PC-9 (cell line): ENCODE results near the gene TEC. TPM values are rescaled to one million over a fixed set of nuclear protein-coding genes. Genes with fewer than 3 reads are reported as not detected.

Experiments used
- BruUV-seq: library from RNA; stranded (reverse); fragments of 400-500 nt; replicated peaks from 2 replicates; lab custom pipeline; 2021; lab: Mats Ljungman, UMichigan
- CTCF ChIA-PET: fragments of 300-600 bp; sonication (Branson Sonifier 250); formaldehyde crosslinking; loops from one replicate; lab custom pipeline; 2022; ENCODE audit warnings: antibody characterized with exemption; lab: Charles Lee
- POLR2A ChIA-PET: fragments of 300-600 bp; sonication (Branson Sonifier 250); formaldehyde crosslinking; loops from one replicate; lab custom pipeline; 2022; ENCODE audit warnings: antibody characterized with exemption; ENCODE audit not compliant: unreplicated experiment; lab: Charles Lee
- DNase-seq, 2 experiments: peaks; one replicate each; pipeline versions ENCODE4 v3.0.0 to v3.0.0-alpha.2; 2015 to 2022; ENCODE audit warnings: mixed read lengths in 1 of 2
- H2AFZ ChIP-seq: fragments of 200-600 bp; sonication (generic); 2 replicates; pipeline ENCODE4 v1.8.1; 2017; ENCODE audit warnings: antibody characterized with exemption
- H3F3A ChIP-seq: fragments of 200-600 bp; sonication (generic); 2 replicates; pipeline ENCODE4 v1.8.1; 2017; ENCODE audit warnings: antibody characterized with exemption, mild to moderate bottlenecking, low read depth; ENCODE audit not compliant: insufficient read depth
- H3K27ac ChIP-seq: fragments of 200-600 bp; sonication (generic); 2 replicates; pipeline ENCODE4 v1.6.1; 2016; ENCODE audit warnings: mixed run types
- H3K27me3 ChIP-seq: fragments of 200-600 bp; sonication (generic); 2 replicates; pipeline ENCODE4 v1.6.1; 2016; ENCODE audit warnings: low read depth, mixed run types; ENCODE audit not compliant: insufficient read depth
- H3K36me3 ChIP-seq: fragments of 200-600 bp; sonication (generic); 2 replicates; pipeline ENCODE4 v1.6.1; 2016; ENCODE audit warnings: low read depth, mixed run types
- H3K4me1 ChIP-seq: fragments of 200-600 bp; sonication (generic); replicated peaks from 2 replicates; pipeline ENCODE4 v1.6.1; 2016; ENCODE audit warnings: mixed run types; ENCODE audit not compliant: insufficient read depth
- H3K4me2 ChIP-seq: fragments of 200-600 bp; sonication (generic); 2 replicates; pipeline ENCODE4 v1.6.1; 2017; ENCODE audit warnings: mixed run types
- H3K4me3 ChIP-seq: fragments of 200-600 bp; sonication (generic); 2 replicates; pipeline ENCODE4 v1.6.1; 2016; ENCODE audit warnings: mixed run types
- H3K79me2 ChIP-seq: fragments of 200-600 bp; sonication (generic); 2 replicates; pipeline ENCODE4 v1.6.1; 2017; ENCODE audit warnings: low read depth, mixed run types
- H3K9me2 ChIP-seq: fragments of 200-600 bp; sonication (generic); 2 replicates; pipeline ENCODE4 v1.8.1; 2017; ENCODE audit warnings: mild to moderate bottlenecking; ENCODE audit not compliant: insufficient read depth
- H3K9me3 ChIP-seq: fragments of 200-600 bp; sonication (generic); 2 replicates; pipeline ENCODE4 v1.8.1; 2016; ENCODE audit warnings: low read depth; ENCODE audit not compliant: insufficient read depth
- H4K20me1 ChIP-seq: fragments of 200-600 bp; sonication (generic); 2 replicates; pipeline ENCODE4 v1.8.1; 2017; ENCODE audit not compliant: insufficient read depth
- EZH2 ChIP-seq: fragments of 200-600 bp; sonication (generic); IDR thresholded peaks from 2 replicates; pipeline ENCODE4 v1.8.0; 2017; ENCODE audit warnings: antibody characterized with exemption, low read depth
- intact Hi-C: fragments of 100-400 bp; cut with micrococcal nuclease; formaldehyde crosslinking; loops from one replicate; pipeline ENCODE4 v1.10.0; 2022; ENCODE audit not compliant: unreplicated experiment
- total RNA-seq: library from RNA; stranded (reverse); gene quantifications from 2 replicates; pipeline ENCODE4 v1.2.3, GENCODE V29; 2021
- TF ChIP-seq, protein P1 (sequence below): fragments of 200-600 bp; sonication (generic); conservative IDR thresholded peaks from 2 replicates; pipeline ENCODE4 v1.6.1; 2017; ENCODE audit warnings: mixed run types, antibody characterized with exemption, mild to moderate bottlenecking, moderate library complexity

The TEC gene
- total RNA-seq, 1 experiment from 2014 or later, result 6.2 TPM

- H3K4me3 ChIP-seq, result no peak overlapping the region
- H4K20me1 ChIP-seq, result no peaks in the 10 kb centered on the region
- H3F3A ChIP-seq, result no peaks in the 10 kb centered on the region
- H3K27me3 ChIP-seq, result no peaks in the 10 kb centered on the region
- ChIA-PET CTCF (no interaction called here), POLR2A (no interaction called here)
- H3K9me3 ChIP-seq, result no peaks in the 10 kb centered on the region
- H3K79me2 ChIP-seq, result no peaks in the 10 kb centered on the region
- no peak for DNase-seq
- H3K4me1 ChIP-seq, result 0 out of 2 replicates have a peak, but pooled peaks cover 3% of the 10 kb centered on the region
- no peaks in the 10 kb centered on the region for H3K9me2 ChIP-seq
- H3K36me3 ChIP-seq, result no peaks in the 10 kb centered on the region; the same call in 1 of the 2 replicates
- no peak overlapping the region for H2AFZ ChIP-seq
- TF ChIP-seq, protein P1, sequence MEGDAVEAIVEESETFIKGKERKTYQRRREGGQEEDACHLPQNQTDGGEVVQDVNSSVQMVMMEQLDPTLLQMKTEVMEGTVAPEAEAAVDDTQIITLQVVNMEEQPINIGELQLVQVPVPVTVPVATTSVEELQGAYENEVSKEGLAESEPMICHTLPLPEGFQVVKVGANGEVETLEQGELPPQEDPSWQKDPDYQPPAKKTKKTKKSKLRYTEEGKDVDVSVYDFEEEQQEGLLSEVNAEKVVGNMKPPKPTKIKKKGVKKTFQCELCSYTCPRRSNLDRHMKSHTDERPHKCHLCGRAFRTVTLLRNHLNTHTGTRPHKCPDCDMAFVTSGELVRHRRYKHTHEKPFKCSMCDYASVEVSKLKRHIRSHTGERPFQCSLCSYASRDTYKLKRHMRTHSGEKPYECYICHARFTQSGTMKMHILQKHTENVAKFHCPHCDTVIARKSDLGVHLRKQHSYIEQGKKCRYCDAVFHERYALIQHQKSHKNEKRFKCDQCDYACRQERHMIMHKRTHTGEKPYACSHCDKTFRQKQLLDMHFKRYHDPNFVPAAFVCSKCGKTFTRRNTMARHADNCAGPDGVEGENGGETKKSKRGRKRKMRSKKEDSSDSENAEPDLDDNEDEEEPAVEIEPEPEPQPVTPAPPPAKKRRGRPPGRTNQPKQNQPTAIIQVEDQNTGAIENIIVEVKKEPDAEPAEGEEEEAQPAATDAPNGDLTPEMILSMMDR, result no peak
- TF ChIP-seq EZH2, result no peak
- H3K4me2 ChIP-seq, result no peak overlapping the region
- no peak overlapping the region for H3K27ac ChIP-seq
- no TSS peak for BruUV-seq
- intact Hi-C loops, result no loop called here
Observed at GRCh38 chr4:48175806-48176205, 93.8 kb downstream of the TEC start.

- BruUV-seq, result no TSS peak
- H3K4me3 ChIP-seq, result no peak overlapping the region
- no peaks in the 10 kb centered on the region for H3K9me3 ChIP-seq
- intact Hi-C loops, result no loop called here
- POLR2A ChIA-PET, result no interaction called here
- TF ChIP-seq, protein P1, result no peak
- no peak for TF ChIP-seq EZH2
- 0 out of 2 replicates have a peak, but pooled peaks cover 3% of the 10 kb centered on the region for H3K4me1 ChIP-seq
- H2AFZ ChIP-seq, result no peak overlapping the region
- DNase-seq, result no peak
- no peaks in the 10 kb centered on the region for H3F3A ChIP-seq
- H3K27me3 ChIP-seq, result no peaks in the 10 kb centered on the region
- no peaks in the 10 kb centered on the region for H3K79me2 ChIP-seq
- H3K36me3 ChIP-seq, result no peaks in the 10 kb centered on the region; the same call in 1 of the 2 replicates
- CTCF ChIA-PET, result no interaction called here
- no peak overlapping the region for H3K4me2 ChIP-seq
- no peaks in the 10 kb centered on the region for H4K20me1 ChIP-seq
- no peak overlapping the region for H3K27ac ChIP-seq
- H3K9me2 ChIP-seq, result no peaks in the 10 kb centered on the region
Observed at GRCh38 chr4:48175328-48175727, 94.3 kb downstream of the TEC start.

DNA sequence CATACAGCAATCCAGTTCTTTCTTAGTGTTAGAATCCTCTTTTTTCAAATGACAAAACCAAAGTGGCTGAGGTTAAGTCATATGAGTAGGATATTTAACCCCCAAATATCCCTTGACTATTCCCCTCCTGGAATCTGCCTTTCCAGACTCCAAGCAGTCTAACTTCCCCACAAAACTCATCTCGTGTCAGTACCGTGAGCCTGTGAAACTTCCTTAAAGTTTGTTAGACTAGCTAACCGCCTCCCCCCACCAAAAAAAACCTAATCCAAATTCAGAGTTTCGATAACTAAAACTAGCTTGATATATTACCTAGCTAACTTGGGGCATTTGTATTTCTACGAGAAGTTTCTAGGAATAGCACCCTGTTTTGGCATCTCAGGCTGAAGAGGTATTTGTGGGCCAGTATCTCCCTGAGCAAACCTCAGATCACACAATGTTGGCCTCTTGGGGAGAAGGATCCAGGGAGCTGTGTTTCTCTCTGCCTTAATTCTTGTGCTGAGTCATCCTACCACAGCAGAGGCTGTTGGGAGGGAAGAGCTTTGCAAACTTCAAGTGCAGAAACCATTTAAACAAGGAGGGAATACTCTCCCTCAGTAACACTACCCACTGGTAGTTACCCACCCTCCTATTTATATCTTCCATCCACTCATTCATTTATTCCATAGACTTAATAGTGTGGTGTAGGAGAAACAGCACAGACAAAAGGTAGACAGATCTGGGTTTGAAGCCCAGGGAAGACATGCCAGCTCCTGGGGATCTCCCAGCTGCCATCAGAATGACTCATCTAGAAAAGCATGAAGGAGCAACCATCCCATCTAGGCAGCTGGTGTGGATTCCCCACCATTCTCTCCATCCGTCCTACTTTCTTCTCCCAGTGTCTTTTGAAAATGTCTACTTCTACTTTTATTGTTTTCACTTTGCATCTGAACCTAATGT is 96.3 kb downstream of the TEC start:
- Histone ChIP-seq H3K4me1 (0 out of 2 replicates have a peak, but pooled peaks cover 3% of the 10 kb centered on the region), H3K9me3 (no peaks in the 10 kb centered on the region), H3K79me2 (no peaks in the 10 kb centered on the region), H3K27ac (no peak overlapping the region), H3K9me2 (no peaks in the 10 kb centered on the region), H2AFZ (no peak overlapping the region), H3K36me3 (no peaks in the 10 kb centered on the region; the same call in 1 of the 2 replicates), H3F3A (no peaks in the 10 kb centered on the region), H3K4me2 (no peak overlapping the region), H3K27me3 (no peaks in the 10 kb centered on the region), H4K20me1 (no peaks in the 10 kb centered on the region), H3K4me3 (no peak overlapping the region)
- ChIA-PET CTCF (no interaction called here), POLR2A (interaction anchor here (0.6 kb wide), 1 partner anchor 27 kb away, joined by 3 read pairs; no protein-coding TSS in a partner anchor)
- TF ChIP-seq, protein P1, result no peak
- no peak for TF ChIP-seq EZH2
- BruUV-seq, result no TSS peak
- intact Hi-C loops, result no loop called here
- peak in 1 of 2 experiments; percentile 6 for DNase-seq
